Endodermal cell (in vitro differentiated cells): ENCODE measurements around the gene LYPD6. TPM values are rescaled to one million over a fixed set of nuclear protein-coding genes. Genes with fewer than 3 reads are reported as not detected.

Experiments used
- DNase-seq: peaks from one replicate; pipeline ENCODE4 v3.0.0-alpha.2; 2017
- H3K27ac ChIP-seq: 2 replicates; pipeline ENCODE4 v1.5.1; 2013; ENCODE audit warnings: mild to moderate bottlenecking, low read depth, low read length, moderate library complexity
- H3K27me3 ChIP-seq: 2 replicates; pipeline ENCODE4 v1.6.1; 2013; ENCODE audit warnings: mild to moderate bottlenecking, low read length, moderate library complexity; ENCODE audit not compliant: insufficient read depth, control insufficient read depth, poor library complexity, severe bottlenecking
- H3K36me3 ChIP-seq: 2 replicates; pipeline ENCODE4 v1.7.0; 2013; ENCODE audit warnings: mild to moderate bottlenecking, low read length, moderate library complexity; ENCODE audit not compliant: control insufficient read depth, insufficient read depth
- H3K4me1 ChIP-seq: one replicate; pipeline ENCODE4 v1.7.0; 2013; ENCODE audit warnings: low read length; ENCODE audit not compliant: control insufficient read depth, insufficient read depth
- H3K4me3 ChIP-seq: 2 replicates; pipeline ENCODE4 v1.5.1; 2013; ENCODE audit warnings: mild to moderate bottlenecking, low read length, moderate library complexity
- H3K9ac ChIP-seq: 2 replicates; pipeline ENCODE4 v1.6.1; 2013; ENCODE audit warnings: mild to moderate bottlenecking, low read length, moderate library complexity; ENCODE audit not compliant: poor library complexity, severe bottlenecking; ENCODE audit errors: extremely low read depth
- H3K9me3 ChIP-seq: 2 replicates; pipeline ENCODE4 v1.6.1; 2013; ENCODE audit warnings: mild to moderate bottlenecking, low read length, moderate library complexity; ENCODE audit not compliant: control insufficient read depth
- H3K27ac Mint-ChIP-seq: 2 replicates; pipeline ENCODE4 v1.8.0; 2020; ENCODE audit warnings: mixed read lengths
- H3K27me3 Mint-ChIP-seq: 2 replicates; pipeline ENCODE4 v1.8.0; 2021; ENCODE audit warnings: mild to moderate bottlenecking, mixed read lengths; ENCODE audit not compliant: insufficient read depth
- H3K36me3 Mint-ChIP-seq: 2 replicates; pipeline ENCODE4 v1.8.0; 2020; ENCODE audit warnings: low read depth, mixed read lengths
- H3K4me1 Mint-ChIP-seq: 2 replicates; pipeline ENCODE4 v1.8.0; 2020; ENCODE audit warnings: mixed read lengths
- H3K4me3 Mint-ChIP-seq: 2 replicates; pipeline ENCODE4 v1.8.0; 2020; ENCODE audit warnings: mild to moderate bottlenecking, moderate library complexity, mixed read lengths
- H3K9me3 Mint-ChIP-seq: 2 replicates; pipeline ENCODE4 v1.8.0; 2020; ENCODE audit warnings: mild to moderate bottlenecking, mixed read lengths
- CTCF ChIP-seq: fragments of 200-600 bp; sonication (generic); conservative IDR thresholded peaks from 2 replicates; pipeline ENCODE4 v1.5.0; 2021; ENCODE audit warnings: antibody characterized with exemption, mild to moderate bottlenecking
- WGBS, 2 experiments: methylation state at CpG; one replicate each; pipeline versions ENCODE4 v1.1.5 to v1.1.7; 2013; ENCODE audit warnings: missing lambda C conversion rate in 2 of 2, mixed read lengths in 1 of 2; ENCODE audit not compliant: insufficient coverage in 1 of 2, insufficient read length in 1 of 2; 5-methylcytosine and 5-hydroxymethylcytosine counted together
- total RNA-seq, 2 donors: library from RNA; stranded (reverse); fragmentation: NEBNext Ultra II Directional in 1 of 2; extraction: Animal tissue kit (Norgen Biotek cat#: 25700) in 1 of 2; gene quantifications; 2 replicates in 1 of 2; 3 replicates in 1 of 2; pipeline ENCODE4 v1.2.1, GENCODE V29; 2021

LYPD6 gene
- total RNA-seq, 2 donors from 2014 or later = 6.7 to 8.5 TPM

- H3K36me3 Mint-ChIP-seq = no peaks in the 10 kb centered on the region
- no peaks in the 10 kb centered on the region for H3K9me3 Mint-ChIP-seq
- H3K4me3 ChIP-seq = no peak overlapping the region
- no peak overlapping the region for H3K4me3 Mint-ChIP-seq
- no peak for DNase-seq
- no peaks in the 10 kb centered on the region for H3K27me3 Mint-ChIP-seq
- H3K4me1 ChIP-seq = peaks cover 8% of the 10 kb centered on the region
- no peaks in the 10 kb centered on the region for H3K27me3 ChIP-seq
- 93 to 100% methylated on average over 1 of the region's 1 CpG for WGBS, 2 experiments
- H3K9ac ChIP-seq = no peak overlapping the region
- TF ChIP-seq CTCF = no peak
- H3K9me3 ChIP-seq = no peaks in the 10 kb centered on the region
- H3K27ac ChIP-seq = no peak overlapping the region
- H3K4me1 Mint-ChIP-seq = peaks cover 17% of the 10 kb centered on the region
- H3K36me3 ChIP-seq = no peaks in the 10 kb centered on the region
- H3K27ac Mint-ChIP-seq = no peak overlapping the region
Measured at GRCh38 chr2:149487189-149487588, 156.8 kb downstream of the LYPD6 start.

GRCh38 chr2:149488706-149489440, 158.5 kb downstream of the LYPD6 start:
- H3K36me3 Mint-ChIP-seq = no peaks in the 10 kb centered on the region
- H3K27ac Mint-ChIP-seq = no peak overlapping the region
- no peaks in the 10 kb centered on the region for H3K27me3 ChIP-seq
- H3K9me3 Mint-ChIP-seq = no peaks in the 10 kb centered on the region
- TF ChIP-seq CTCF = no peak
- no peaks in the 10 kb centered on the region for H3K27me3 Mint-ChIP-seq
- H3K9ac ChIP-seq = no peak overlapping the region
- H3K4me1 Mint-ChIP-seq = peaks cover 12% of the 10 kb centered on the region
- no peak overlapping the region for H3K27ac ChIP-seq
- H3K4me3 Mint-ChIP-seq = no peak overlapping the region
- peaks cover under 1% of the 10 kb centered on the region for H3K4me1 ChIP-seq
- 67 to 81% methylated on average over 5 to 9 of the region's 10 CpGs for WGBS, 2 experiments
- DNase-seq = no peak
- H3K9me3 ChIP-seq = no peaks in the 10 kb centered on the region
- H3K4me3 ChIP-seq = no peak overlapping the region
- H3K36me3 ChIP-seq = no peaks in the 10 kb centered on the region

- no peak for TF ChIP-seq CTCF
- H3K4me1 ChIP-seq = no peaks in the 10 kb centered on the region
- no peaks in the 10 kb centered on the region for H3K27me3 ChIP-seq
- no peaks in the 10 kb centered on the region for H3K36me3 ChIP-seq
- peaks cover 10% of the 10 kb centered on the region for H3K4me1 Mint-ChIP-seq
- DNase-seq = peak; percentile 66
- H3K9me3 Mint-ChIP-seq = no peaks in the 10 kb centered on the region
- no peaks in the 10 kb centered on the region for H3K36me3 Mint-ChIP-seq
- H3K9me3 ChIP-seq = no peaks in the 10 kb centered on the region
- WGBS, 2 experiments = 81 to 82% methylated on average over 4 to 11 of the region's 11 CpGs
- no peak overlapping the region for H3K4me3 ChIP-seq
- H3K9ac ChIP-seq = no peak overlapping the region
- H3K27ac ChIP-seq = no peak overlapping the region
- H3K4me3 Mint-ChIP-seq = no peak overlapping the region
- H3K27me3 Mint-ChIP-seq = no peaks in the 10 kb centered on the region
- H3K27ac Mint-ChIP-seq = no peak overlapping the region
Measured at GRCh38 chr2:149489452-149489851, 159.1 kb downstream of the LYPD6 start.
